ENCODE data around the gene PRKAR1B. TPM values are rescaled to one million over a fixed set of nuclear protein-coding genes. Genes with fewer than 3 reads are reported as not detected.
A peak's percentile ranks its signal among the peaks of the same experiment; 100 is the strongest.

The PRKAR1B gene
- total RNA-seq, 1 experiment from 2014 or later, result 51.7 TPM

GRCh38 chr7:726854-727103, 302 bp downstream of the PRKAR1B start:
- H3K4me2 ChIP-seq, result peak overlapping the region; percentile 96; the same call in 1 of the 2 replicates
- H3K9me3 ChIP-seq (ENCODE audit: insufficient read depth, low read depth), result peaks cover 20% of the 10 kb centered on the region
- TF ChIP-seq EZH2 (IDR thresholded peaks at IDR 0.05; ENCODE audit: low read depth), result no peak
- TF ChIP-seq CTCF (conservative IDR thresholded peaks at IDR 0.05), result no peak
- H2AFZ ChIP-seq, result peak overlapping the region; percentile 85; the same call in 1 of the 2 replicates
- no peak for DNase-seq
- H3K79me2 ChIP-seq (ENCODE audit: low read depth), result peaks cover 52% of the 10 kb centered on the region
- no peak overlapping the region for H3K27ac ChIP-seq
- no peaks in the 10 kb centered on the region for H3K27me3 ChIP-seq (ENCODE audit: insufficient read depth, low read depth)
- H3K4me1 ChIP-seq (replicated peaks; ENCODE audit: insufficient read depth), result peaks cover 28% of the 10 kb centered on the region
- BruUV-seq (replicated peaks), result no TSS peak
- POLR2A ChIA-PET (ENCODE audit: unreplicated experiment), result no interaction called here
- H4K20me1 ChIP-seq (ENCODE audit: insufficient read depth), result peaks cover 17% of the 10 kb centered on the region
- CTCF ChIA-PET, result interaction anchor here (0.6 kb wide), 1 partner anchor 681 kb away, joined by 3 read pairs; no protein-coding TSS in a partner anchor
- peaks cover 32% of the 10 kb centered on the region for H3K36me3 ChIP-seq (ENCODE audit: low read depth)
- intact Hi-C loops (cut with micrococcal nuclease; ENCODE audit: unreplicated experiment), result no loop called here
- peaks cover 27% of the 10 kb centered on the region for H3F3A ChIP-seq (ENCODE audit: insufficient read depth, low read depth)
- no peaks in the 10 kb centered on the region for H3K9me2 ChIP-seq (ENCODE audit: insufficient read depth)
- peak overlapping the region; percentile 74 for H3K4me3 ChIP-seq

GRCh38 chr7:726084-726853, 812 bp downstream of the PRKAR1B start, which contains the start of gene DNAAF5:
TSS of gene DNAAF5 (plus strand) at chr7:726699. CDS start at chr7:726721, 22 bp downstream.
- peak within 1 kb of the TSS; percentile 85 for H2AFZ ChIP-seq

More at GRCh38 chr7:726084-726853, 812 bp downstream of the PRKAR1B start, which contains the start of gene DNAAF5:
- peak; percentile 76 to 85 for DNase-seq
- peak within 1 kb of the TSS; percentile 96 for H3K4me2 ChIP-seq
- peak within 1 kb of the TSS; percentile 68 for H3K27ac ChIP-seq
- no peak for TF ChIP-seq EZH2 (IDR thresholded peaks at IDR 0.05; ENCODE audit: low read depth)
- TF ChIP-seq CTCF (conservative IDR thresholded peaks at IDR 0.05), result no peak
- no peaks in the 10 kb centered on the region for H3K9me2 ChIP-seq (ENCODE audit: insufficient read depth)
- ChIA-PET CTCF (interaction anchor here (0.6 kb wide), 1 partner anchor 681 kb away, joined by 3 read pairs; no protein-coding TSS in a partner anchor), POLR2A (ENCODE audit: unreplicated experiment) (no interaction called here)
- H3F3A ChIP-seq (ENCODE audit: insufficient read depth, low read depth), result peaks cover 22% of the 10 kb centered on the region
- H3K79me2 ChIP-seq (ENCODE audit: low read depth), result peaks cover 52% of the 10 kb centered on the region
- H3K27me3 ChIP-seq (ENCODE audit: insufficient read depth, low read depth), result no peaks in the 10 kb centered on the region
- BruUV-seq (replicated peaks), result no TSS peak
- peaks cover 20% of the 10 kb centered on the region for H3K9me3 ChIP-seq (ENCODE audit: insufficient read depth, low read depth)
- H3K4me3 ChIP-seq, result peak within 1 kb of the TSS; percentile 74
- intact Hi-C loops (cut with micrococcal nuclease; ENCODE audit: unreplicated experiment), result no loop called here
- peaks cover 12% of the 10 kb centered on the region for H4K20me1 ChIP-seq (ENCODE audit: insufficient read depth)
- H3K36me3 ChIP-seq (ENCODE audit: low read depth), result peaks cover 32% of the 10 kb centered on the region
- H3K4me1 ChIP-seq (replicated peaks; ENCODE audit: insufficient read depth), result peaks cover 25% of the 10 kb centered on the region

Measured in PC-9 (cell line).